GM23338 (cell line): ENCODE results near the gene TRAPPC2. TPM values are rescaled to one million over a fixed set of nuclear protein-coding genes. Genes with fewer than 3 reads are reported as not detected.
"Not testable (repeated sequence)": the region's sequence is repeated elsewhere in the genome, so short reads cannot be mapped to it uniquely, and the experiment has no call there.

Experiments used
- ATAC-seq: fragments of 200-7000 bp; cut with Tn5 transposase; 3 replicates; pipeline ENCODE4 v1.9.1; 2020
- DNase-seq: peaks from one replicate; pipeline ENCODE4 v3.0.0-alpha.2; 2015; ENCODE audit warnings: low spot score
- H2AFZ ChIP-seq: fragments of 200-600 bp; sonication (generic); 2 replicates; pipeline ENCODE4 v1.8.0; 2016; ENCODE audit warnings: antibody characterized with exemption, mild to moderate bottlenecking, moderate library complexity
- H3F3A ChIP-seq: fragments of 200-600 bp; sonication (generic); replicated peaks from 2 replicates; pipeline ENCODE4 v1.8.0; 2017; ENCODE audit warnings: antibody characterized with exemption, mixed run types, low read depth
- H3K27ac ChIP-seq: fragments of 200-600 bp; sonication (generic); 2 replicates; pipeline ENCODE4 v1.6.1; 2016; ENCODE audit warnings: low read depth
- H3K27me3 ChIP-seq: fragments of 200-600 bp; sonication (generic); 2 replicates; pipeline ENCODE4 v1.8.0; 2016; ENCODE audit warnings: mild to moderate bottlenecking, mixed run types, moderate library complexity; ENCODE audit not compliant: insufficient read depth
- H3K36me3 ChIP-seq: fragments of 200-600 bp; sonication (generic); 2 replicates; pipeline ENCODE4 v1.8.0; 2016; ENCODE audit warnings: mild to moderate bottlenecking; ENCODE audit not compliant: insufficient read depth
- H3K4me1 ChIP-seq: fragments of 200-600 bp; sonication (generic); 2 replicates; pipeline ENCODE4 v1.8.0; 2016; ENCODE audit warnings: mild to moderate bottlenecking, moderate library complexity; ENCODE audit not compliant: insufficient read depth
- H3K4me2 ChIP-seq: fragments of 200-600 bp; sonication (generic); 2 replicates; pipeline ENCODE4 v1.7.1; 2017; ENCODE audit warnings: mixed run types
- H3K4me3 ChIP-seq: fragments of 200-600 bp; sonication (generic); 2 replicates; pipeline ENCODE4 v1.6.1; 2016; ENCODE audit warnings: mixed run types
- H3K79me2 ChIP-seq: fragments of 200-600 bp; sonication (generic); replicated peaks from 2 replicates; pipeline ENCODE4 v1.8.0; 2017; ENCODE audit warnings: mild to moderate bottlenecking; ENCODE audit not compliant: insufficient read depth
- H3K9me2 ChIP-seq: fragments of 200-600 bp; sonication (generic); 2 replicates; pipeline ENCODE4 v1.8.0; 2017; ENCODE audit not compliant: insufficient read depth
- H4K20me1 ChIP-seq: fragments of 200-600 bp; sonication (generic); replicated peaks from 2 replicates; pipeline ENCODE4 v1.8.0; 2017; ENCODE audit warnings: mild to moderate bottlenecking; ENCODE audit not compliant: insufficient read depth
- H3K27ac Mint-ChIP-seq: 2 replicates; pipeline ENCODE4 v1.8.0; 2020; ENCODE audit warnings: inconsistent platforms, mild to moderate bottlenecking, moderate library complexity, mixed read lengths
- H3K27me3 Mint-ChIP-seq: 3 replicates; pipeline ENCODE4 v1.8.0; 2022; ENCODE audit warnings: low read depth, mild to moderate bottlenecking, moderate library complexity, mixed read lengths, inconsistent platforms; ENCODE audit not compliant: insufficient read depth, poor library complexity
- H3K36me3 Mint-ChIP-seq: 3 replicates; pipeline ENCODE4 v1.8.0; 2021; ENCODE audit warnings: low read depth, mild to moderate bottlenecking, inconsistent platforms, moderate library complexity, mixed read lengths
- H3K4me1 Mint-ChIP-seq: 3 replicates; pipeline ENCODE4 v1.8.0; 2020; ENCODE audit warnings: mild to moderate bottlenecking, inconsistent platforms, mixed read lengths
- H3K4me3 Mint-ChIP-seq: 3 replicates; pipeline ENCODE4 v1.8.0; 2021; ENCODE audit warnings: moderate library complexity, mild to moderate bottlenecking, inconsistent platforms, mixed read lengths
- H3K9me3 Mint-ChIP-seq: 3 replicates; pipeline ENCODE4 v1.8.0; 2020; ENCODE audit warnings: moderate library complexity, mild to moderate bottlenecking, inconsistent platforms, mixed read lengths
- CTCF ChIP-seq, 2 experiments: fragments of 200-600 bp in 1 of 2; sonication (generic) in 1 of 2; conservative IDR thresholded peaks; 2 replicates each; pipeline versions ENCODE4 v1.5.1 to v1.6.1; 2016 to 2017; ENCODE audit warnings: antibody characterized with exemption in 2 of 2, low read depth in 2 of 2, mild to moderate bottlenecking in 2 of 2, moderate library complexity in 1 of 2
- EZH2 ChIP-seq: fragments of 200-600 bp; sonication (generic); IDR thresholded peaks from one replicate; pipeline ENCODE4 v1.8.0; 2017; ENCODE audit warnings: antibody characterized with exemption, mild to moderate bottlenecking, low read depth; ENCODE audit not compliant: unreplicated experiment
- EZH2phosphoT487 ChIP-seq: fragments of 200-600 bp; sonication (generic); IDR thresholded peaks from one replicate; pipeline ENCODE4 v1.8.1; 2018; ENCODE audit warnings: antibody characterized with exemption; ENCODE audit not compliant: unreplicated experiment
- POLR2AphosphoS5 ChIP-seq: IDR thresholded peaks from 2 replicates; pipeline ENCODE4 v1.6.1; 2016; ENCODE audit warnings: antibody characterized with exemption, low read depth
- STAT1 ChIP-seq: IDR thresholded peaks from one replicate; pipeline ENCODE4 v1.6.1; 2016; ENCODE audit warnings: antibody characterized with exemption; ENCODE audit not compliant: unreplicated experiment
- ZNF114 ChIP-seq: fragments of 250-450 bp; sonication (Bioruptor Pico); IDR thresholded peaks from 2 replicates; pipeline ENCODE4 v1.5.0; 2020; ENCODE audit warnings: mild to moderate bottlenecking, moderate library complexity
- ZNF462 ChIP-seq: fragments of 250-450 bp; sonication (Bioruptor Pico); IDR thresholded peaks from 2 replicates; pipeline ENCODE4 v1.5.0; 2020; ENCODE audit warnings: mild to moderate bottlenecking, moderate library complexity
- polyA plus RNA-seq: library from polyadenylated mRNA; unstranded; fragments of >200 nt; fragmentation: Nextera tagmentation; extraction: Ambion mirVana; gene quantifications from 2 replicates; pipeline ENCODE4 v1.2.1, GENCODE V29; 2016
- total RNA-seq: library from RNA; depleted of rRNA; stranded (reverse); fragments of >200 nt; shearing (Covaris generic); gene quantifications from 2 replicates; pipeline ENCODE4 v1.2.3, GENCODE V29; 2014
- TF ChIP-seq, protein P1 (sequence below): IDR thresholded peaks from one replicate; pipeline ENCODE4 v1.6.1; 2018; ENCODE audit warnings: antibody characterized with exemption; ENCODE audit not compliant: unreplicated experiment
- TF ChIP-seq, protein P2 (sequence below): IDR thresholded peaks from 2 replicates; pipeline ENCODE4 v1.6.1; 2016; ENCODE audit warnings: antibody characterized with exemption

Gene TRAPPC2
- total and polyA plus RNA-seq, 2 experiments from 2014 or later: 11.7 to 14.6 TPM

- TF ChIP-seq ZNF462 (CRISPR knock-in tag) (no peak), STAT1 (no peak), POLR2AphosphoS5 (no peak), EZH2 (no peak), EZH2phosphoT487 (no peak), ZNF114 (CRISPR knock-in tag) (no peak), CTCF (conservative IDR thresholded peaks at IDR 0.05; ENCODE audit: low read depth in 2 of 2) (no peak)
- TF ChIP-seq, protein P1, sequence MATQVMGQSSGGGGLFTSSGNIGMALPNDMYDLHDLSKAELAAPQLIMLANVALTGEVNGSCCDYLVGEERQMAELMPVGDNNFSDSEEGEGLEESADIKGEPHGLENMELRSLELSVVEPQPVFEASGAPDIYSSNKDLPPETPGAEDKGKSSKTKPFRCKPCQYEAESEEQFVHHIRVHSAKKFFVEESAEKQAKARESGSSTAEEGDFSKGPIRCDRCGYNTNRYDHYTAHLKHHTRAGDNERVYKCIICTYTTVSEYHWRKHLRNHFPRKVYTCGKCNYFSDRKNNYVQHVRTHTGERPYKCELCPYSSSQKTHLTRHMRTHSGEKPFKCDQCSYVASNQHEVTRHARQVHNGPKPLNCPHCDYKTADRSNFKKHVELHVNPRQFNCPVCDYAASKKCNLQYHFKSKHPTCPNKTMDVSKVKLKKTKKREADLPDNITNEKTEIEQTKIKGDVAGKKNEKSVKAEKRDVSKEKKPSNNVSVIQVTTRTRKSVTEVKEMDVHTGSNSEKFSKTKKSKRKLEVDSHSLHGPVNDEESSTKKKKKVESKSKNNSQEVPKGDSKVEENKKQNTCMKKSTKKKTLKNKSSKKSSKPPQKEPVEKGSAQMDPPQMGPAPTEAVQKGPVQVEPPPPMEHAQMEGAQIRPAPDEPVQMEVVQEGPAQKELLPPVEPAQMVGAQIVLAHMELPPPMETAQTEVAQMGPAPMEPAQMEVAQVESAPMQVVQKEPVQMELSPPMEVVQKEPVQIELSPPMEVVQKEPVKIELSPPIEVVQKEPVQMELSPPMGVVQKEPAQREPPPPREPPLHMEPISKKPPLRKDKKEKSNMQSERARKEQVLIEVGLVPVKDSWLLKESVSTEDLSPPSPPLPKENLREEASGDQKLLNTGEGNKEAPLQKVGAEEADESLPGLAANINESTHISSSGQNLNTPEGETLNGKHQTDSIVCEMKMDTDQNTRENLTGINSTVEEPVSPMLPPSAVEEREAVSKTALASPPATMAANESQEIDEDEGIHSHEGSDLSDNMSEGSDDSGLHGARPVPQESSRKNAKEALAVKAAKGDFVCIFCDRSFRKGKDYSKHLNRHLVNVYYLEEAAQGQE: no peak
- TF ChIP-seq, protein P2, sequence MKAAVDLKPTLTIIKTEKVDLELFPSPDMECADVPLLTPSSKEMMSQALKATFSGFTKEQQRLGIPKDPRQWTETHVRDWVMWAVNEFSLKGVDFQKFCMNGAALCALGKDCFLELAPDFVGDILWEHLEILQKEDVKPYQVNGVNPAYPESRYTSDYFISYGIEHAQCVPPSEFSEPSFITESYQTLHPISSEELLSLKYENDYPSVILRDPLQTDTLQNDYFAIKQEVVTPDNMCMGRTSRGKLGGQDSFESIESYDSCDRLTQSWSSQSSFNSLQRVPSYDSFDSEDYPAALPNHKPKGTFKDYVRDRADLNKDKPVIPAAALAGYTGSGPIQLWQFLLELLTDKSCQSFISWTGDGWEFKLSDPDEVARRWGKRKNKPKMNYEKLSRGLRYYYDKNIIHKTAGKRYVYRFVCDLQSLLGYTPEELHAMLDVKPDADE: no peak
These were observed 52.8 kb downstream of the TRAPPC2 start (continued) for GRCh38 chrX:13681595-13681994.

- H3K36me3 ChIP-seq, H3K9me2 ChIP-seq, H3F3A ChIP-seq, H3K4me3 ChIP-seq, H4K20me1 ChIP-seq, H3K27me3 Mint-ChIP-seq, ATAC-seq, H2AFZ ChIP-seq, H3K4me1 Mint-ChIP-seq, H3K9me3 Mint-ChIP-seq, H3K4me3 Mint-ChIP-seq, H3K27ac Mint-ChIP-seq, H3K79me2 ChIP-seq, H3K4me2 ChIP-seq, H3K27me3 ChIP-seq, DNase-seq, H3K4me1 ChIP-seq, H3K27ac ChIP-seq, H3K36me3 Mint-ChIP-seq: not testable (repeated sequence)
These were observed 54.7 kb downstream of the TRAPPC2 start for GRCh38 chrX:13679700-13680099.
